ENCODE measurements around the gene ATP2B3.

Gene ATP2B3

DNA sequence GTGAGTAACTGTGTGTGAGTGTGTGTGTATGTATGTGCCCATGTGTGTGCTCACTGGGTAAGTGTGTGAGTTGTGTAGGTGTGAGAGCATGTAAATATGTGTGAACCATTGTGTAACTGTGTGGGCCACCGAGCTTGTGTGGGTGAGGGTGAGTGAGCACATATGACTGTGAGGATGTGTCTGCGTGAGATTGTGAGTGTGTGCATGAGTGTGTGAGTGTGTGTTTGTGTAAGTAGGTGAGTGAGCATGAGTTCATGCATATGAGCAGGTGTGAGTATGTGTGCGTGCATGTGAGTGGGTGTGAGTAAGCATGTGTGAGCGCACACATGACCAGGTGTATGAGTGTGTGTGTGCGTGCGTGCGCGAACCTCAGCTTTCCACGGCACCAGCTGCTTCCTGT lies 1.4 kb upstream of the ATP2B3 start:
- no peak for TF ChIP-seq SIN3A (IDR thresholded peaks at IDR 0.05; ENCODE audit: borderline replicate concordance, insufficient read depth, low read length)
- no peak for TF ChIP-seq TAF1 (IDR thresholded peaks at IDR 0.05; ENCODE audit: borderline replicate concordance, insufficient read depth, low read length)
- no peak for TF ChIP-seq POLR2AphosphoS5 (IDR thresholded peaks at IDR 0.05; ENCODE audit: low read depth, low read length)
- TF ChIP-seq FOXP2 (optimal IDR thresholded peaks at IDR 0.05; ENCODE audit: borderline replicate concordance, extremely low read depth, extremely low read length, insufficient read depth) = no peak
- TF ChIP-seq, protein P1, sequence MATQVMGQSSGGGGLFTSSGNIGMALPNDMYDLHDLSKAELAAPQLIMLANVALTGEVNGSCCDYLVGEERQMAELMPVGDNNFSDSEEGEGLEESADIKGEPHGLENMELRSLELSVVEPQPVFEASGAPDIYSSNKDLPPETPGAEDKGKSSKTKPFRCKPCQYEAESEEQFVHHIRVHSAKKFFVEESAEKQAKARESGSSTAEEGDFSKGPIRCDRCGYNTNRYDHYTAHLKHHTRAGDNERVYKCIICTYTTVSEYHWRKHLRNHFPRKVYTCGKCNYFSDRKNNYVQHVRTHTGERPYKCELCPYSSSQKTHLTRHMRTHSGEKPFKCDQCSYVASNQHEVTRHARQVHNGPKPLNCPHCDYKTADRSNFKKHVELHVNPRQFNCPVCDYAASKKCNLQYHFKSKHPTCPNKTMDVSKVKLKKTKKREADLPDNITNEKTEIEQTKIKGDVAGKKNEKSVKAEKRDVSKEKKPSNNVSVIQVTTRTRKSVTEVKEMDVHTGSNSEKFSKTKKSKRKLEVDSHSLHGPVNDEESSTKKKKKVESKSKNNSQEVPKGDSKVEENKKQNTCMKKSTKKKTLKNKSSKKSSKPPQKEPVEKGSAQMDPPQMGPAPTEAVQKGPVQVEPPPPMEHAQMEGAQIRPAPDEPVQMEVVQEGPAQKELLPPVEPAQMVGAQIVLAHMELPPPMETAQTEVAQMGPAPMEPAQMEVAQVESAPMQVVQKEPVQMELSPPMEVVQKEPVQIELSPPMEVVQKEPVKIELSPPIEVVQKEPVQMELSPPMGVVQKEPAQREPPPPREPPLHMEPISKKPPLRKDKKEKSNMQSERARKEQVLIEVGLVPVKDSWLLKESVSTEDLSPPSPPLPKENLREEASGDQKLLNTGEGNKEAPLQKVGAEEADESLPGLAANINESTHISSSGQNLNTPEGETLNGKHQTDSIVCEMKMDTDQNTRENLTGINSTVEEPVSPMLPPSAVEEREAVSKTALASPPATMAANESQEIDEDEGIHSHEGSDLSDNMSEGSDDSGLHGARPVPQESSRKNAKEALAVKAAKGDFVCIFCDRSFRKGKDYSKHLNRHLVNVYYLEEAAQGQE (IDR thresholded peaks at IDR 0.05; ENCODE audit: insufficient read depth in 1 of 2, low read depth in 2 of 2, low read length in 2 of 2) = no peak

DNA sequence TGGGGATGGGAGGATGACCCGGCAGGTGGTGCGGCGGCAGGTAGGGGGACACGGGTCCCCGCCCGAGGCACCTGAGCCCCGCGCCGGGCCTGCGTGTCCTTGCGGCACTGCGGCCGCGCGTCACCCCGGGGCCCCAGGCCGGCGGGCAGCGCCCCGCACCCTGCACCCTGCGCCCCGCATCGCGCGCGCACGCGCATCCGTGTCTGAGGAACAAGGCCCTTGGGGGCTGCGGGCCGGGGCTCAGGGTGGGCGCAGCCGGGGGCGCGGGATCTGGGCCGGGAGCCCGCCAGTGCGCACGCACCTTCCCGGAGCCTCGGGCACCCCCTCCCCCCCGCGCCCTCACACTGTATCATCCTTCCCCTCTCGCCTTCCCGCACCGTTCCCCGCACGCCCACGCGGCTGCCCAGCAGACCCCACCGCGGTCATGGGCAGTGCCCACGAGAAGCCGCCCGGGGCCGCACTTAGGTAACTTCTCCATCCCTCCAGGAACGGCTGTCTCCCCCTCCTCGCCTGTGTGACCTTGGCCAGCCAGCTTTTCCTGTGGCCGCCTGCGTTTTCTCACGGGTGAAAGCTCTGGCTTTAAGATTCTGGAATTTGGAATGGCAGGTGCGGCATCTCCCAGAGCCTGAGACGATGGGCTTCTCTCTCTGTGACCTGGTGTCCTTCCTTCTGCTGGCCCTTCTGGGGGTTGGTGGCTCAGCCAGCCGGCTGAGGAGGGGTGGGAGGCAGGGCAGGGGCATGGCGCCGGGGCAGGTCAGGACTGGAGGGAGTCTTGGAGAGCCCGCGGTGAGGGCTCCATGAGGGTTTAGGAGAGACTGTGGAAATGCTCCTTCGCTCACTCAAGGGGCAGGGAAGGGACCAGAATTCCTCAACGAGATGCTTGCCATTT lies 748 bp downstream of the ATP2B3 start:
- TF ChIP-seq TAF1 (IDR thresholded peaks at IDR 0.05; ENCODE audit: borderline replicate concordance, insufficient read depth, low read length) = no peak
- no peak for TF ChIP-seq POLR2AphosphoS5 (IDR thresholded peaks at IDR 0.05; ENCODE audit: low read depth, low read length)
- TF ChIP-seq, protein P1 (IDR thresholded peaks at IDR 0.05; ENCODE audit: insufficient read depth in 1 of 2, low read depth in 2 of 2, low read length in 2 of 2) = no peak
- TF ChIP-seq FOXP2 (optimal IDR thresholded peaks at IDR 0.05; ENCODE audit: borderline replicate concordance, extremely low read depth, extremely low read length, insufficient read depth) = no peak
- no peak for TF ChIP-seq SIN3A (IDR thresholded peaks at IDR 0.05; ENCODE audit: borderline replicate concordance, insufficient read depth, low read length)

DNA sequence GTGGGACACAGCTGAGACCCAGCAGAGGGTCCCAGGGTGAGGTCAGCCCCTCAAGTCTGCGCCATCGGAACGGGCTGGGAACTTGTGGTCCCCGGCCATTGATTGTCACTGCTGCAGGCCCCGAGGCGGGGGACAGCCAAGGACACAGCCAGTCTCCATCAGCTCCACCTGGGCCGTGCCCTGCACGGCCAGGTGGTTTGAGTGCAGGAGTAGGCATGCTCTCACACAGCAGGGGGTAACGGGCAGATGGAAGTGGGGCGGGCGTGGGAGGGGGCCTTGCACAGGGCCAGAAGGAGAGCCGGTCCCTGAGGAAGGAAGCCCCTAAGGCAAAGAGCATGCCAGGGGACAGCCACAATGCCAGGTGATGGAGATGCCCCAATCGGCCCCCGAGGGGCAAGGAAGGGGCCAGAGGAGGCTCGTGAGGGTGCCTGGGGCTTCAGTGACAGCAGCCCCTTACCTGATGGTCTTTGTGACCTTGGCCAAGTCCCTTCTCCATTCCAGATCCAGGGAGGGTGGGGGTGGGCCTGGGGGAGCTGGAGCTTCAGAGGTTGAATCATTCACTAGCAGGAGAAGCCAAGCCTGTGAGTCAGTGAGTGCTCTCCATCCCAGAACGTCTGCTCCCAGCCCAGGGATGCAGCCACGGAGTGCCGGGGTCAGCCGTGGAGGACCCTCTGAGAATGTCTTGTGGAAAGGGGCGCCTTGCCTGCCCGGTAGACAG lies 2.3 kb downstream of the ATP2B3 start:
- TF ChIP-seq, protein P1 (IDR thresholded peaks at IDR 0.05; ENCODE audit: insufficient read depth in 1 of 2, low read depth in 2 of 2, low read length in 2 of 2) = no peak
- no peak for TF ChIP-seq POLR2AphosphoS5 (IDR thresholded peaks at IDR 0.05; ENCODE audit: low read depth, low read length)
- TF ChIP-seq TAF1 (IDR thresholded peaks at IDR 0.05; ENCODE audit: borderline replicate concordance, insufficient read depth, low read length) = no peak
- TF ChIP-seq SIN3A (IDR thresholded peaks at IDR 0.05; ENCODE audit: borderline replicate concordance, insufficient read depth, low read length) = no peak
- TF ChIP-seq FOXP2 (optimal IDR thresholded peaks at IDR 0.05; ENCODE audit: borderline replicate concordance, extremely low read depth, extremely low read length, insufficient read depth) = no peak

DNA sequence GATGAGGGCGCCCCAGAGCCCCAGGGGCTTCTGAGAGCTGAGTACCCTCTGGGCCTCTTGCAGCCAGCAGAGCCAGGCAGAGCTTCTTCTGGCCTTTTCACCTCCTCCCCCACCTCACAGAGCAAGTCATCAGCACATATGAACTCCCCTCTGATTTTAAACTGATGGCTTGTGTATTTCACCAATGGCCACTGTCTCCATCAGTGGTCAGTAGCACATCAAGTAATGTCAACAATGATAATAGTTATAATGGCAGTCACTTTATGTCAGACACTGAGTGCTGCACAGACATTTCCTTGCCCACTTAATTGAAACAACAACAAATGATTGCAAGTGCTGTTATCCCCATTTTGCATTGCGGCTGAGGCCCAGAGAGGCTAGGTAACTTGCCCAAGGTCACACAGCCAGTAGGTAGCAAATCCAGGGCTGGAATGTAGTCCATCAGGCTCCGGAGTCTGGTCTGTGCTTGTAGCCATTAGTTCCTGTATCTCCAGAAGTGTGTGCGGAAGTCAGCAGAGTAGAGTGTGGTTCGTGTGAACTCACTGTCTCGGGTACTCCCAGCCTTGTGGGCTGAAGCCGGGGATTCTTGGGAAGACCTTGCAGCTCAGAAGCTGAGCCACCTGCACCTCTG lies 3.0 kb downstream of the ATP2B3 start:
- TF ChIP-seq TAF1 (IDR thresholded peaks at IDR 0.05; ENCODE audit: borderline replicate concordance, insufficient read depth, low read length) = no peak
- no peak for TF ChIP-seq SIN3A (IDR thresholded peaks at IDR 0.05; ENCODE audit: borderline replicate concordance, insufficient read depth, low read length)
- no peak for TF ChIP-seq POLR2AphosphoS5 (IDR thresholded peaks at IDR 0.05; ENCODE audit: low read depth, low read length)
- TF ChIP-seq, protein P1 (IDR thresholded peaks at IDR 0.05; ENCODE audit: insufficient read depth in 1 of 2, low read depth in 2 of 2, low read length in 2 of 2) = no peak
- TF ChIP-seq FOXP2 (optimal IDR thresholded peaks at IDR 0.05; ENCODE audit: borderline replicate concordance, extremely low read depth, extremely low read length, insufficient read depth) = no peak

Data from PFSK-1 (cell line).